ENCODE measurements around the gene MYO3B.

- TF ChIP-seq POLR2A (IDR thresholded peaks at IDR 0.05; ENCODE audit: low read depth, low read length) = no peak
- no peak for TF ChIP-seq CTCF (IDR thresholded peaks at IDR 0.05; ENCODE audit: extremely low read depth in 1 of 2, insufficient read depth in 1 of 2, low read depth in 1 of 2, low read length in 2 of 2)
- no peak for TF ChIP-seq EZH2 (IDR thresholded peaks at IDR 0.05; ENCODE audit: borderline replicate concordance, low read depth, low read length, severe bottlenecking)
- TF ChIP-seq JUN (IDR thresholded peaks at IDR 0.05; ENCODE audit: borderline replicate concordance, insufficient read depth, insufficient read length, low read depth) = no peak
- TF ChIP-seq POLR2AphosphoS5 (IDR thresholded peaks at IDR 0.05; ENCODE audit: insufficient read depth, low read depth, low read length) = no peak
- TF ChIP-seq MAX (IDR thresholded peaks at IDR 0.05; ENCODE audit: insufficient read depth, insufficient read length) = no peak
- TF ChIP-seq GATA2 (IDR thresholded peaks at IDR 0.05; ENCODE audit: insufficient read depth, insufficient read length, low read depth, low read length) = no peak
- TF ChIP-seq MYC (IDR thresholded peaks at IDR 0.05; ENCODE audit: low read depth, low read length) = no peak
- no peak for TF ChIP-seq FOS (IDR thresholded peaks at IDR 0.05; ENCODE audit: borderline replicate concordance, insufficient read depth, low read length)
Observed at GRCh38 chr2:170227507-170227947, 49.6 kb downstream of the MYO3B start.
